K562 (cell line): ENCODE data around the gene PPP1R14B. TPM values are rescaled to one million over a fixed set of nuclear protein-coding genes. Genes with fewer than 3 reads are reported as not detected.

Experiments
- ATF3 ChIP-seq, 2 experiments: fragments of 450-650 bp in 1 of 2; sonication (generic) in 1 of 2; formaldehyde crosslinking in 1 of 2; IDR thresholded peaks in 1 of 2; conservative IDR thresholded peaks in 1 of 2; 2 replicates each; pipeline versions ENCODE4 v1.6.1 to v1.8.1; 2016 to 2023; ENCODE audit warnings: mild to moderate bottlenecking in 2 of 2, moderate library complexity in 2 of 2, inconsistent platforms in 1 of 2, missing genetic modification reagents in 1 of 2
- CTCF ChIP-seq, 3 experiments: IDR thresholded peaks in 2 of 3; conservative IDR thresholded peaks in 1 of 3; 2 replicates each; pipeline ENCODE4 v1.5.1; 2011 to 2012; ENCODE audit warnings: low read length in 3 of 3, mild to moderate bottlenecking in 3 of 3, control low read depth in 2 of 3, improper control_type of control experiment in 1 of 3, inconsistent platforms in 1 of 3, low read depth in 1 of 3, mixed read lengths in 1 of 3, moderate library complexity in 1 of 3; ENCODE audit not compliant: insufficient read depth in 2 of 3
- CXXC5 ChIP-seq: fragments of 250-450 bp; sonication (Bioruptor Pico); IDR thresholded peaks from 2 replicates; pipeline ENCODE4 v1.8.0; 2022; ENCODE audit warnings: inconsistent platforms, mild to moderate bottlenecking, moderate library complexity
- DACH1 ChIP-seq: fragments of 450-650 bp; IDR thresholded peaks from 2 replicates; pipeline ENCODE4 v1.6.1; 2018; ENCODE audit not compliant: partially characterized antibody
- E2F6 ChIP-seq, 2 experiments: IDR thresholded peaks; 2 replicates each; pipeline ENCODE4 v1.6.1; 2011; ENCODE audit warnings: borderline replicate concordance in 1 of 2, control low read depth in 1 of 2, low read depth in 1 of 2, low read length in 1 of 2, mild to moderate bottlenecking in 1 of 2, mixed read lengths in 1 of 2, moderate library complexity in 1 of 2; ENCODE audit not compliant: insufficient read depth in 1 of 2, insufficient read length in 1 of 2, poor library complexity in 1 of 2, severe bottlenecking in 1 of 2; ENCODE audit errors: extremely low read depth in 1 of 2
- GATAD2B ChIP-seq: fragments of 450-650 bp; IDR thresholded peaks from 2 replicates; pipeline ENCODE4 v1.6.1; 2017; ENCODE audit warnings: mild to moderate bottlenecking, borderline replicate concordance
- KAT8 ChIP-seq: fragments of 450-650 bp; IDR thresholded peaks from 2 replicates; pipeline ENCODE4 v1.6.1; 2016; ENCODE audit warnings: low read depth, mild to moderate bottlenecking
- MEIS2 ChIP-seq: fragments of 450-650 bp; IDR thresholded peaks from 2 replicates; pipeline ENCODE4 v1.6.1; 2014; ENCODE audit warnings: mild to moderate bottlenecking; ENCODE audit not compliant: partially characterized antibody
- NFRKB ChIP-seq: fragments of 450-650 bp; IDR thresholded peaks from 2 replicates; pipeline ENCODE4 v1.6.1; 2016; ENCODE audit warnings: low read depth
- POLR3A ChIP-seq: IDR thresholded peaks from 2 replicates; pipeline ENCODE4 v1.6.1; 2011; ENCODE audit warnings: borderline replicate concordance, mild to moderate bottlenecking, moderate library complexity; ENCODE audit not compliant: insufficient read length, insufficient read depth; ENCODE audit errors: extremely low read depth
- RAD21 ChIP-seq, 2 experiments: fragments of 250-450 bp in 1 of 2; fragments of 450-650 bp in 1 of 2; sonication (Bioruptor Pico) in 1 of 2; formaldehyde crosslinking in 1 of 2; IDR thresholded peaks in 1 of 2; conservative IDR thresholded peaks in 1 of 2; 2 replicates each; pipeline versions ENCODE4 v1.4.0 to v1.8.0; 2020 to 2022; ENCODE audit warnings: mild to moderate bottlenecking in 2 of 2, moderate library complexity in 1 of 2
- RAD51 ChIP-seq: fragments of 450-650 bp; IDR thresholded peaks from 2 replicates; pipeline ENCODE4 v1.7.1; 2016; ENCODE audit warnings: low read depth, mild to moderate bottlenecking, borderline replicate concordance
- RB1 ChIP-seq: fragments of 450-650 bp; IDR thresholded peaks from 2 replicates; pipeline ENCODE4 v1.6.1; 2017; ENCODE audit warnings: low read depth, mild to moderate bottlenecking
- RBBP5 ChIP-seq: fragments of 200-600 bp; sonication (generic); IDR thresholded peaks from 2 replicates; pipeline ENCODE4 v1.6.1; 2012; ENCODE audit warnings: borderline replicate concordance, mild to moderate bottlenecking, low read length, control low read depth, inconsistent platforms; ENCODE audit not compliant: insufficient read depth, poor library complexity, severe bottlenecking
- SETDB1 ChIP-seq: IDR thresholded peaks from one replicate; pipeline ENCODE4 v1.6.1; 2012; ENCODE audit warnings: low read length, control low read depth, inconsistent platforms
- SMARCB1 ChIP-seq: IDR thresholded peaks from 2 replicates; pipeline ENCODE4 v1.6.1; 2011; ENCODE audit warnings: improper control_type of control experiment, low read depth; ENCODE audit not compliant: insufficient read length
- SNRNP70 ChIP-seq: fragments of 200-400 bp; formaldehyde crosslinking; optimal IDR thresholded peaks from 2 replicates; pipeline ENCODE3; 2017; ENCODE audit warnings: low read depth, low read length
- THRAP3 ChIP-seq: fragments of 450-650 bp; IDR thresholded peaks from 2 replicates; pipeline ENCODE4 v1.6.1; 2016; ENCODE audit warnings: mild to moderate bottlenecking, inconsistent platforms, borderline replicate concordance
- ZBTB43 ChIP-seq: sonication (generic); formaldehyde crosslinking; IDR thresholded peaks from 2 replicates; pipeline ENCODE4 v1.8.0; 2023; ENCODE audit warnings: mild to moderate bottlenecking, missing genetic modification reagents
- ZNF263 ChIP-seq: sonication (generic); formaldehyde crosslinking; IDR thresholded peaks from 2 replicates; pipeline ENCODE4 v1.8.0; 2022; ENCODE audit warnings: mild to moderate bottlenecking, missing genetic modification reagents, borderline replicate concordance
- ZNF384 ChIP-seq: IDR thresholded peaks from 2 replicates; pipeline ENCODE4 v1.6.1; 2012; ENCODE audit warnings: low read depth, low read length, improper control_type of control experiment
- ZNF79 ChIP-seq: fragments of 250-450 bp; sonication (Bioruptor Pico); IDR thresholded peaks from 2 replicates; pipeline ENCODE4 v1.4.0; 2020; ENCODE audit warnings: low read depth, mild to moderate bottlenecking, moderate library complexity
- polyA plus RNA-seq, 8 experiments: library from polyadenylated mRNA; depleted of rRNA in 4 of 8; stranded (reverse) in 5 of 8; unstranded in 3 of 8; fragments of >200 nt; fragmentation: Nextera tagmentation in 2 of 8; fragmentation: Illumina TruSeq in 1 of 8; extraction: Ambion mirVana in 2 of 8; extraction: Trizol in 1 of 8; gene quantifications; 2 replicates each; pipeline versions ENCODE4 v1.2.1 to v1.2.3, GENCODE V29; 2011 to 2014; ENCODE audit warnings: inconsistent platforms in 1 of 8, missing spikeins in 1 of 8
- total RNA-seq, 7 experiments: library from RNA; depleted of rRNA in 6 of 7; stranded (reverse); fragments of >200 nt in 6 of 7; fragmentation: Illumina TruSeq in 2 of 7; extraction: Trizol in 2 of 7; gene quantifications; 2 replicates each; pipeline versions ENCODE4 v1.2.1 to v1.2.3, GENCODE V29; 2011 to 2021; ENCODE audit warnings: low replicate concordance in 1 of 7

Gene PPP1R14B
- total and polyA plus RNA-seq, 9 of the 15 experiments (the other 6 are each of a cell fraction or from before 2014, with no cell fraction given): 7.7 to 566 (median 212) TPM

GRCh38 chr11:64268893-64269539 lies 22.3 kb upstream of the PPP1R14B start (continued):
- TF ChIP-seq RAD51 (0 out of 2 replicates have a peak, but pooled peaks have one; percentile 6), CTCF (IDR thresholded peaks at IDR 0.05 in 2 of 3, conservative IDR thresholded peaks at IDR 0.05 in 1 of 3; ENCODE audit: insufficient read depth in 2 of 3, low read depth in 1 of 3, low read length in 3 of 3) (no peak), RAD21 (CRISPR knock-in tag; conservative IDR thresholded peaks at IDR 0.05 in 1 of 2, IDR thresholded peaks at IDR 0.05 in 1 of 2) (no peak), SETDB1 (no peak), THRAP3 (no peak), ZNF79 (CRISPR knock-in tag) (no peak), ZNF384 (no peak), POLR3A (no peak), ZNF263 (peak; percentile 52; the same call in 1 of the 2 replicates), RB1 (no peak; the same call in 1 of the 2 replicates), SMARCB1 (no peak), MEIS2 (peak; percentile 2), CXXC5 (CRISPR knock-in tag) (no peak), SNRNP70 (no peak), E2F6 (IDR thresholded peaks at IDR 0.05; ENCODE audit: borderline replicate concordance in 1 of 2, extremely low read depth in 1 of 2, insufficient read depth in 1 of 2, insufficient read length in 1 of 2, low read depth in 1 of 2, low read length in 1 of 2, poor library complexity in 1 of 2, severe bottlenecking in 1 of 2) (no peak), DACH1 (no peak), GATAD2B (no peak), RBBP5 (peak; percentile 9), ATF3 (IDR thresholded peaks at IDR 0.05) (no peak), ATF3 (CRISPR knock-in tag; conservative IDR thresholded peaks at IDR 0.05) (no peak), ZBTB43 (CRISPR knock-in tag) (no peak), KAT8 (no peak), NFRKB (peak; percentile 27; the same call in 1 of the 2 replicates)
